Smooth muscle cell of the coronary artery (primary cell): ENCODE measurements around the gene FOLR1. TPM values are rescaled to one million over a fixed set of nuclear protein-coding genes. Genes with fewer than 3 reads are reported as not detected.

ENCODE experiments used
- total RNA-seq: library from RNA; depleted of rRNA; stranded (reverse); fragments of >200 nt; gene quantifications from 2 replicates; pipeline ENCODE4 v1.2.3, GENCODE V29; 2014; ENCODE audit warnings: low replicate concordance

FOLR1 gene
- not detected in 2 replicates for total RNA-seq

GRCh38 chr11:72191961-72192381 is at the start of gene FOLR1:
Gene FOLR1, plus strand, starts transcription at chr11:72192140. Its CDS starts 34 bp downstream, at chr11:72192174.

GRCh38 chr11:72216638-72217037 is 24.7 kb downstream of the FOLR1 start, which contains the start of gene FOLR2:
Gene FOLR2, plus strand, starts transcription at chr11:72216794. Its CDS starts 1,791 bp downstream, at chr11:72218585.

GRCh38 chr11:72224564-72225410 is 32.8 kb downstream of the FOLR1 start, which contains the start of gene INPPL1:
Gene INPPL1, plus strand, starts transcription at chr11:72224767. Its CDS starts 218 bp downstream, at chr11:72224985.

GRCh38 chr11:72244060-72244360 is 52.1 kb downstream of the FOLR1 start, which contains the start of gene PHOX2A:
Gene PHOX2A, minus strand, starts transcription at chr11:72244176. Its CDS starts 172 bp downstream, at chr11:72244004.

Other genes starting within 250 kb of the FOLR1 start
- 1.9 and 3.8 TPM in 2 replicates for gene IL18BP, start 193.2 kb upstream of the FOLR1 start, total RNA-seq
- gene NUMA1, start 111.6 kb upstream of the FOLR1 start, total RNA-seq: 88.9 and 138 TPM in 2 replicates
- 7.5 and 9.5 TPM in 2 replicates for gene LRRC51, start 111.3 kb upstream of the FOLR1 start, total RNA-seq
- 87.7 and 153 TPM in 2 replicates for gene LAMTOR1, start 88.8 kb upstream of the FOLR1 start, total RNA-seq
- gene TOMT, start 86.2 kb upstream of the FOLR1 start, total RNA-seq: not detected in 2 replicates
- gene ANAPC15, start 79.4 kb upstream of the FOLR1 start, total RNA-seq: 37.6 and 61.5 TPM in 2 replicates
- gene FOLR3, start 56.4 kb upstream of the FOLR1 start, total RNA-seq: 5.5 TPM in 1 of 2 replicates, not detected in the other
- gene FOLR2, start 24.7 kb downstream of the FOLR1 start, total RNA-seq: not detected in 2 replicates
- 49.4 and 53.9 TPM in 2 replicates for gene INPPL1, start 32.6 kb downstream of the FOLR1 start, total RNA-seq
- gene PHOX2A, start 52.0 kb downstream of the FOLR1 start, total RNA-seq: not detected in 2 replicates
- 26.3 and 40.8 TPM in 2 replicates for gene CLPB, start 242.4 kb downstream of the FOLR1 start, total RNA-seq